SK-N-SH treated with all-trans-retinoic acid at 6 μM for 48 hours (cell line): ENCODE data around the gene SLC25A6.
A peak's percentile ranks its signal among the peaks of the same experiment; 100 is the strongest.
"Not testable (repeated sequence)": the region's sequence is repeated elsewhere in the genome, so short reads cannot be mapped to it uniquely, and the experiment has no call there.

ENCODE experiments used
- ATAC-seq: fragments of 200-7000 bp; cut with Tn5 transposase; 3 replicates; pipeline ENCODE4 v1.9.1; 2020; ENCODE audit warnings: mild to moderate bottlenecking, moderate library complexity
- ARNTL ChIP-seq: fragments of 450-650 bp; formaldehyde crosslinking; IDR thresholded peaks from 2 replicates; pipeline ENCODE4 v1.5.0; 2020; ENCODE audit warnings: low read depth, mild to moderate bottlenecking, moderate library complexity, borderline replicate concordance
- BACH2 ChIP-seq: fragments of 250-450 bp; sonication (Bioruptor Pico); IDR thresholded peaks from 2 replicates; pipeline ENCODE4 v1.9.0; 2021; ENCODE audit warnings: mild to moderate bottlenecking, borderline replicate concordance
- CSDC2 ChIP-seq: fragments of 250-450 bp; sonication (Bioruptor Pico); IDR thresholded peaks from 2 replicates; pipeline ENCODE4 v1.5.0; 2020; ENCODE audit warnings: mild to moderate bottlenecking, moderate library complexity
- OSR1 ChIP-seq: fragments of 250-450 bp; sonication (Bioruptor Pico); IDR thresholded peaks from 2 replicates; pipeline ENCODE4 v1.8.0; 2022; ENCODE audit warnings: moderate library complexity, mild to moderate bottlenecking, inconsistent platforms
- PPARA ChIP-seq: fragments of 250-450 bp; sonication (Bioruptor Pico); IDR thresholded peaks from 2 replicates; pipeline ENCODE4 v1.5.0; 2020; ENCODE audit warnings: mild to moderate bottlenecking, borderline replicate concordance
- RARB ChIP-seq: fragments of 250-450 bp; sonication (Bioruptor Pico); IDR thresholded peaks from 2 replicates; pipeline ENCODE4 v1.8.0; 2021; ENCODE audit warnings: mild to moderate bottlenecking, moderate library complexity
- SNAI2 ChIP-seq: fragments of 250-450 bp; sonication (Bioruptor Pico); IDR thresholded peaks from 2 replicates; pipeline ENCODE4 v1.5.0; 2020; ENCODE audit warnings: mild to moderate bottlenecking, moderate library complexity
- TCF4 ChIP-seq: fragments of 250-450 bp; sonication (Bioruptor Pico); IDR thresholded peaks from 2 replicates; pipeline ENCODE4 v1.8.0; 2021; ENCODE audit warnings: mild to moderate bottlenecking, moderate library complexity, borderline replicate concordance
- TOX ChIP-seq: fragments of 250-450 bp; sonication (Bioruptor Pico); IDR thresholded peaks from 2 replicates; pipeline ENCODE4 v1.8.0; 2021; ENCODE audit warnings: mild to moderate bottlenecking, moderate library complexity, borderline replicate concordance
- ZC3H10 ChIP-seq: fragments of 250-450 bp; sonication (Bioruptor Pico); IDR thresholded peaks from 2 replicates; pipeline ENCODE4 v1.5.1; 2021; ENCODE audit warnings: mild to moderate bottlenecking, moderate library complexity
- ZFP3 ChIP-seq: fragments of 250-450 bp; sonication (Bioruptor Pico); IDR thresholded peaks from 2 replicates; pipeline ENCODE4 v1.5.0; 2020; ENCODE audit warnings: mild to moderate bottlenecking, moderate library complexity
- ZFP30 ChIP-seq: fragments of 450-650 bp; formaldehyde crosslinking; IDR thresholded peaks from 2 replicates; pipeline ENCODE4 v1.5.0; 2022; ENCODE audit warnings: mild to moderate bottlenecking, moderate library complexity
- ZNF565 ChIP-seq: fragments of 450-650 bp; formaldehyde crosslinking; conservative IDR thresholded peaks from 2 replicates; pipeline ENCODE4 v1.5.0; 2020; ENCODE audit warnings: low read depth, mild to moderate bottlenecking, moderate library complexity
- ZNF70 ChIP-seq: fragments of 450-650 bp; formaldehyde crosslinking; IDR thresholded peaks from 2 replicates; pipeline ENCODE4 v1.5.0; 2020; ENCODE audit warnings: mild to moderate bottlenecking, moderate library complexity
- ZNF8 ChIP-seq: fragments of 450-650 bp; formaldehyde crosslinking; IDR thresholded peaks from 2 replicates; pipeline ENCODE4 v1.5.0; 2020; ENCODE audit warnings: mild to moderate bottlenecking, moderate library complexity
- TF ChIP-seq, protein P1 (sequence below): fragments of 250-450 bp; sonication (Bioruptor Pico); IDR thresholded peaks from 2 replicates; pipeline ENCODE4 v1.5.1; 2020; ENCODE audit warnings: low read depth, mild to moderate bottlenecking, moderate library complexity
- TF ChIP-seq, protein P2 (sequence below): fragments of 250-450 bp; sonication (Bioruptor Pico); IDR thresholded peaks from 2 replicates; pipeline ENCODE4 v1.5.0; 2020; ENCODE audit warnings: mild to moderate bottlenecking, moderate library complexity
- TF ChIP-seq, protein P3 (sequence below): fragments of 250-450 bp; sonication (Bioruptor Pico); IDR thresholded peaks from 2 replicates; pipeline ENCODE4 v1.5.1; 2021; ENCODE audit warnings: mild to moderate bottlenecking, moderate library complexity
- TF ChIP-seq, protein P4 (sequence below): fragments of 250-450 bp; sonication (Bioruptor Pico); IDR thresholded peaks from 2 replicates; pipeline ENCODE4 v1.8.0; 2021; ENCODE audit warnings: low read depth, mild to moderate bottlenecking, moderate library complexity, borderline replicate concordance
- TF ChIP-seq, protein P5 (sequence below): fragments of 250-450 bp; sonication (Bioruptor Pico); IDR thresholded peaks from 2 replicates; pipeline ENCODE4 v1.8.0; 2020; ENCODE audit warnings: mild to moderate bottlenecking, moderate library complexity, borderline replicate concordance

SLC25A6 gene

DNA sequence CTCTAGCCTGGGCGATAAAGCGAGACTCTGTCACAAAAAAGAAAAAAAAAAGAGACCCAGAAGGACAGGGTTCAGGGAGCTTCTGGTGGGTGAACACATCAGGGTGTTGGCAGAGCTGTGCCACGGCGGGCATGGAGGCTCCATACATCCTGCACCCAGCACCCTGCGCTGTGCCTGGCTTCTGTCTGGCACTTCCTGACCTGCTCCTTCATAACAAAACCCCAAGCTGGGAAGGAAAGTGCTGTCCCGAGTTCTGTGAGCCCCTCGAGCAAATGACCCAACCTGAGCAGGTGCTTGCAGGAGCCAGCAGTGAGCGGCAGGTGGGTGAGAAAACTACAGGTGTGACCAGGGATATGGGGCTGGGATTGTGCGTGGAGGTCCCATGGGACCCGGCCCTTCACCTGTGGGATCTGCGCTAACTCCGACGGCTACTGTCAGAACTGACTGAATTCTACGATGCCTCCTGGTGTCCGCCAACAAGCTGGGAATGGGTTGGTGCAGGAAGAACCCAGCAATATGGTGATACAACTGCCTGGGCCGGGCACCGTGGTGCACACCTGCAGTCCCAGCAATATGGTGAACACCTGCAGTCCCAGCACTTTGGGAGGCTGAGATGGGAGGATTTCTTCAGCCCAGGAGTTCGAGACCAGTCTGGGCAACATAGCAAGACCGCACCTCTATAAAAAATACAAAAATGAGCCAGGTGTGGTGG is 41.9 kb upstream of the SLC25A6 start:
- ATAC-seq: 0 out of 3 replicates have a peak, but pooled peaks have one; percentile 19
- TF ChIP-seq ZFP3 (no peak), ARNTL (CRISPR knock-in tag) (no peak), BACH2 (CRISPR knock-in tag) (no peak), ZNF565 (CRISPR knock-in tag) (no peak), PPARA (CRISPR knock-in tag) (no peak), OSR1 (no peak), ZC3H10 (CRISPR knock-in tag) (no peak), ZNF8 (CRISPR knock-in tag) (no peak), TOX (CRISPR knock-in tag) (no peak)
- TF ChIP-seq, protein P1, sequence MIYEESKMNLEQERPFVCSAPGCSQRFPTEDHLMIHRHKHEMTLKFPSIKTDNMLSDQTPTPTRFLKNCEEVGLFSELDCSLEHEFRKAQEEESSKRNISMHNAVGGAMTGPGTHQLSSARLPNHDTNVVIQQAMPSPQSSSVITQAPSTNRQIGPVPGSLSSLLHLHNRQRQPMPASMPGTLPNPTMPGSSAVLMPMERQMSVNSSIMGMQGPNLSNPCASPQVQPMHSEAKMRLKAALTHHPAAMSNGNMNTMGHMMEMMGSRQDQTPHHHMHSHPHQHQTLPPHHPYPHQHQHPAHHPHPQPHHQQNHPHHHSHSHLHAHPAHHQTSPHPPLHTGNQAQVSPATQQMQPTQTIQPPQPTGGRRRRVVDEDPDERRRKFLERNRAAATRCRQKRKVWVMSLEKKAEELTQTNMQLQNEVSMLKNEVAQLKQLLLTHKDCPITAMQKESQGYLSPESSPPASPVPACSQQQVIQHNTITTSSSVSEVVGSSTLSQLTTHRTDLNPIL (CRISPR knock-in tag): no peak

DNA sequence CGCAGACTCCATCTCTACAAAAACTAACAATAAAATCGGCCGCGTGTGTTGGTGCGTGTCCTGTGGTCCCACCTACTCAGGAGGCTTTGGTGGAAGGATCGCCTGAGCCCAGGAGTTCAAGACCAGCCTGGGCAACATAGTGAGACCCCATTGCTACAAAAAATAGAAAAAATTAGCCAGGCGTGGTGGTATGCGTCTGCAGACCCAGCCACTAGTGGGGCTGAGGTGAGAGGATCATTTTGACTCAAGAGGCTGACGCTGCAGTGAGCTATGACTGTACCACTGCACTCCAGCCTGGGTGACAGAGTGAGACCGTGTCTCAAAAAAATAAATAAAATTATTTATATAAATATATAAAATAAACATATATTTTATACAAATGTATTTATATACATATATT is 38.5 kb upstream of the SLC25A6 start:
- TF ChIP-seq SNAI2 (CRISPR knock-in tag): no peak
- no peak for TF ChIP-seq TCF4 (CRISPR knock-in tag)
- TF ChIP-seq TOX (CRISPR knock-in tag): no peak
- TF ChIP-seq, protein P2, sequence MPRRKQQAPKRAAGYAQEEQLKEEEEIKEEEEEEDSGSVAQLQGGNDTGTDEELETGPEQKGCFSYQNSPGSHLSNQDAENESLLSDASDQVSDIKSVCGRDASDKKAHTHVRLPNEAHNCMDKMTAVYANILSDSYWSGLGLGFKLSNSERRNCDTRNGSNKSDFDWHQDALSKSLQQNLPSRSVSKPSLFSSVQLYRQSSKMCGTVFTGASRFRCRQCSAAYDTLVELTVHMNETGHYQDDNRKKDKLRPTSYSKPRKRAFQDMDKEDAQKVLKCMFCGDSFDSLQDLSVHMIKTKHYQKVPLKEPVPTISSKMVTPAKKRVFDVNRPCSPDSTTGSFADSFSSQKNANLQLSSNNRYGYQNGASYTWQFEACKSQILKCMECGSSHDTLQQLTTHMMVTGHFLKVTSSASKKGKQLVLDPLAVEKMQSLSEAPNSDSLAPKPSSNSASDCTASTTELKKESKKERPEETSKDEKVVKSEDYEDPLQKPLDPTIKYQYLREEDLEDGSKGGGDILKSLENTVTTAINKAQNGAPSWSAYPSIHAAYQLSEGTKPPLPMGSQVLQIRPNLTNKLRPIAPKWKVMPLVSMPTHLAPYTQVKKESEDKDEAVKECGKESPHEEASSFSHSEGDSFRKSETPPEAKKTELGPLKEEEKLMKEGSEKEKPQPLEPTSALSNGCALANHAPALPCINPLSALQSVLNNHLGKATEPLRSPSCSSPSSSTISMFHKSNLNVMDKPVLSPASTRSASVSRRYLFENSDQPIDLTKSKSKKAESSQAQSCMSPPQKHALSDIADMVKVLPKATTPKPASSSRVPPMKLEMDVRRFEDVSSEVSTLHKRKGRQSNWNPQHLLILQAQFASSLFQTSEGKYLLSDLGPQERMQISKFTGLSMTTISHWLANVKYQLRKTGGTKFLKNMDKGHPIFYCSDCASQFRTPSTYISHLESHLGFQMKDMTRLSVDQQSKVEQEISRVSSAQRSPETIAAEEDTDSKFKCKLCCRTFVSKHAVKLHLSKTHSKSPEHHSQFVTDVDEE (CRISPR knock-in tag): no peak
- TF ChIP-seq, all 23 proteins: peak for 0
- no peak for ATAC-seq

DNA sequence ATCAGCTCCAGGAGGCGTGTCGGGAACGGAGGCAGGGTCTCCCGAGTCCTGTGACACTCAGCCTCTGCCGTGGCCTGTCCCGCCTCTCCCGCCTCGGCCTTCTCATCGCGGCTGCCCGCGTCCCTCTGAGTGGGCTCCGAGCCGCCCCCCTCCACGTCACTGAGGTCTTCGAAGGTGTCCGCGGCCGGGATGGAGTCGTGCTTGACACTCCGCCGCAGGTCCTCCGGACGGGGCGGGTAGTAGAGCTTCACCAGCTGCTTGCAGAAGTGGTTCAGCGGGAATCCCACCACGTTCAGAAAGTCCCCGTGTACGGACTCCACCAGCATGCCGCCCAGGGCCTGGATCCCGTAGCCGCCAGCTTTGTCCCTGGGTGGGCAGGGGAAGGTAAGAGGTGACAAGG is 35.8 kb upstream of the SLC25A6 start:
- ATAC-seq: no peak
- no peak for TF ChIP-seq ARNTL (CRISPR knock-in tag)
- no peak for TF ChIP-seq BACH2 (CRISPR knock-in tag)
- TF ChIP-seq, protein P3, sequence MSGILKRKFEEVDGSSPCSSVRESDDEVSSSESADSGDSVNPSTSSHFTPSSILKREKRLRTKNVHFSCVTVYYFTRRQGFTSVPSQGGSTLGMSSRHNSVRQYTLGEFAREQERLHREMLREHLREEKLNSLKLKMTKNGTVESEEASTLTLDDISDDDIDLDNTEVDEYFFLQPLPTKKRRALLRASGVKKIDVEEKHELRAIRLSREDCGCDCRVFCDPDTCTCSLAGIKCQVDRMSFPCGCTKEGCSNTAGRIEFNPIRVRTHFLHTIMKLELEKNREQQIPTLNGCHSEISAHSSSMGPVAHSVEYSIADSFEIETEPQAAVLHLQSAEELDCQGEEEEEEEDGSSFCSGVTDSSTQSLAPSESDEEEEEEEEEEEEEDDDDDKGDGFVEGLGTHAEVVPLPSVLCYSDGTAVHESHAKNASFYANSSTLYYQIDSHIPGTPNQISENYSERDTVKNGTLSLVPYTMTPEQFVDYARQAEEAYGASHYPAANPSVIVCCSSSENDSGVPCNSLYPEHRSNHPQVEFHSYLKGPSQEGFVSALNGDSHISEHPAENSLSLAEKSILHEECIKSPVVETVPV (CRISPR knock-in tag): no peak
- no peak for TF ChIP-seq ZC3H10 (CRISPR knock-in tag)
- TF ChIP-seq TOX (CRISPR knock-in tag): no peak
- TF ChIP-seq ZNF70 (CRISPR knock-in tag): no peak
- no peak for TF ChIP-seq TCF4 (CRISPR knock-in tag)
- TF ChIP-seq ZNF8 (CRISPR knock-in tag): no peak
- no peak for TF ChIP-seq PPARA (CRISPR knock-in tag)
- no peak for TF ChIP-seq SNAI2 (CRISPR knock-in tag)
- TF ChIP-seq, protein P4, sequence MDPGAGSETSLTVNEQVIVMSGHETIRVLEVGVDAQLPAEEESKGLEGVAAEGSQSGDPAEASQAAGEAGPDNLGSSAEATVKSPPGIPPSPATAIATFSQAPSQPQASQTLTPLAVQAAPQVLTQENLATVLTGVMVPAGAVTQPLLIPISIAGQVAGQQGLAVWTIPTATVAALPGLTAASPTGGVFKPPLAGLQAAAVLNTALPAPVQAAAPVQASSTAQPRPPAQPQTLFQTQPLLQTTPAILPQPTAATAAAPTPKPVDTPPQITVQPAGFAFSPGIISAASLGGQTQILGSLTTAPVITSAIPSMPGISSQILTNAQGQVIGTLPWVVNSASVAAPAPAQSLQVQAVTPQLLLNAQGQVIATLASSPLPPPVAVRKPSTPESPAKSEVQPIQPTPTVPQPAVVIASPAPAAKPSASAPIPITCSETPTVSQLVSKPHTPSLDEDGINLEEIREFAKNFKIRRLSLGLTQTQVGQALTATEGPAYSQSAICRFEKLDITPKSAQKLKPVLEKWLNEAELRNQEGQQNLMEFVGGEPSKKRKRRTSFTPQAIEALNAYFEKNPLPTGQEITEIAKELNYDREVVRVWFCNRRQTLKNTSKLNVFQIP (CRISPR knock-in tag): no peak
- TF ChIP-seq RARB: no peak
- TF ChIP-seq, protein P2 (CRISPR knock-in tag): no peak
- TF ChIP-seq, protein P5, sequence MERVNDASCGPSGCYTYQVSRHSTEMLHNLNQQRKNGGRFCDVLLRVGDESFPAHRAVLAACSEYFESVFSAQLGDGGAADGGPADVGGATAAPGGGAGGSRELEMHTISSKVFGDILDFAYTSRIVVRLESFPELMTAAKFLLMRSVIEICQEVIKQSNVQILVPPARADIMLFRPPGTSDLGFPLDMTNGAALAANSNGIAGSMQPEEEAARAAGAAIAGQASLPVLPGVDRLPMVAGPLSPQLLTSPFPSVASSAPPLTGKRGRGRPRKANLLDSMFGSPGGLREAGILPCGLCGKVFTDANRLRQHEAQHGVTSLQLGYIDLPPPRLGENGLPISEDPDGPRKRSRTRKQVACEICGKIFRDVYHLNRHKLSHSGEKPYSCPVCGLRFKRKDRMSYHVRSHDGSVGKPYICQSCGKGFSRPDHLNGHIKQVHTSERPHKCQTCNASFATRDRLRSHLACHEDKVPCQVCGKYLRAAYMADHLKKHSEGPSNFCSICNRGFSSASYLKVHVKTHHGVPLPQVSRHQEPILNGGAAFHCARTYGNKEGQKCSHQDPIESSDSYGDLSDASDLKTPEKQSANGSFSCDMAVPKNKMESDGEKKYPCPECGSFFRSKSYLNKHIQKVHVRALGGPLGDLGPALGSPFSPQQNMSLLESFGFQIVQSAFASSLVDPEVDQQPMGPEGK: no peak
- TF ChIP-seq, protein P1 (CRISPR knock-in tag): no peak
- TF ChIP-seq CSDC2 (CRISPR knock-in tag): no peak
- no peak for TF ChIP-seq ZFP30 (CRISPR knock-in tag)

DNA sequence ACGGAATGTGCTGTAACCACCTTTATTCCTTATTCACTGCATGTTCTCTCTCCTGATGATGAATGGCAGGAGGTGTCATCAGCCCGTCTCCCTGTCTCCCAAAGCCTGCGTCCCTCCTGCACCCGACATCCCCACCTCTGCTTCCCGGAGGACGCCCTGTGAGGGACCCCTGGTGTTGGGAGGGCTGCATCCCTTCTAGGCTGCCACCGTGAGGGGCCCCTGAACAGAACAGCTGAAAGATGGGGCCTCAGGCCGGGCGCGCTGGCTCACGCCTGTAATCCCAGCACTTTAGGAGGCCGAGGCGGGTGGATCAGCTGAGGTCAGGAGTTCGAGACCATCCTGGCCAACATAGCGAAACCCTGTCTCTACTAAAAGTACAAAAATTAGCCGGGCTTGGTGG is 34.4 kb upstream of the SLC25A6 start:
- not testable (repeated sequence) for ATAC-seq
